WTC11 (cell line): ENCODE results near the gene TMEM221.

ENCODE experiments used
- CTCF ChIP-seq: fragments of 200-600 bp; IDR thresholded peaks from 2 replicates; pipeline ENCODE4 v1.8.0; 2022; ENCODE audit warnings: antibody characterized with exemption
- ETV6 ChIP-seq: sonication (generic); formaldehyde crosslinking; IDR thresholded peaks from 2 replicates; pipeline ENCODE4 v1.8.1; 2022; ENCODE audit warnings: mild to moderate bottlenecking, missing genetic modification reagents
- FOXK1 ChIP-seq: sonication (generic); formaldehyde crosslinking; IDR thresholded peaks from 2 replicates; pipeline ENCODE4 v1.8.0; 2022; ENCODE audit warnings: mild to moderate bottlenecking, moderate library complexity, missing genetic modification reagents
- IRF2 ChIP-seq: sonication (generic); formaldehyde crosslinking; IDR thresholded peaks from 2 replicates; pipeline ENCODE4 v1.8.0; 2022; ENCODE audit warnings: low read depth, missing genetic modification reagents, borderline replicate concordance
- ZSCAN18 ChIP-seq: fragments of 250-450 bp; sonication (Bioruptor Pico); IDR thresholded peaks from 2 replicates; pipeline ENCODE4 v2.1.2; 2022; ENCODE audit warnings: mild to moderate bottlenecking, moderate library complexity

- TF ChIP-seq CTCF (peak; percentile 67), ZSCAN18 (CRISPR knock-in tag) (0 out of 2 replicates have a peak, but pooled peaks have one; percentile 64), ETV6 (no peak), FOXK1 (CRISPR knock-in tag) (no peak), IRF2 (CRISPR knock-in tag) (no peak)
Measured at GRCh38 chr19:17394891-17395415, 53.5 kb downstream of the TMEM221 start.
